K562 (cell line): ENCODE data around the gene PQBP1. TPM values are rescaled to one million over a fixed set of nuclear protein-coding genes. Genes with fewer than 3 reads are reported as not detected.

Experiments used
- ARHGAP35 ChIP-seq: fragments of 450-650 bp; IDR thresholded peaks from 2 replicates; pipeline ENCODE4 v1.6.1; 2018; ENCODE audit not compliant: partially characterized antibody
- CBX8 ChIP-seq: fragments of 200-600 bp; sonication (generic); IDR thresholded peaks from 2 replicates; pipeline ENCODE4 v1.6.1; 2012; ENCODE audit warnings: borderline replicate concordance, mixed run types, low read depth, mild to moderate bottlenecking, moderate library complexity, mixed read lengths, low read length, control low read depth, inconsistent platforms; ENCODE audit not compliant: poor library complexity, severe bottlenecking; ENCODE audit errors: extremely low read depth
- CEBPB ChIP-seq: fragments of 450-650 bp; IDR thresholded peaks from 2 replicates; pipeline ENCODE4 v1.6.1; 2016; ENCODE audit warnings: missing genetic modification characterization, missing compliant biosample characterization
- CREB1 ChIP-seq, 2 experiments: sonication (generic) in 1 of 2; formaldehyde crosslinking in 1 of 2; IDR thresholded peaks; 2 replicates each; pipeline versions ENCODE4 v1.6.1 to v1.8.0; 2012 to 2022; ENCODE audit warnings: inconsistent platforms in 1 of 2, mild to moderate bottlenecking in 1 of 2, missing genetic modification reagents in 1 of 2, moderate library complexity in 1 of 2
- CREM ChIP-seq: IDR thresholded peaks from 2 replicates; pipeline ENCODE4 v1.6.1; 2014; ENCODE audit warnings: antibody characterized with exemption, low read depth
- DMBX1 ChIP-seq: fragments of 250-450 bp; sonication (Bioruptor Pico); IDR thresholded peaks from 2 replicates; pipeline ENCODE4 v1.8.0; 2022; ENCODE audit warnings: inconsistent platforms, mild to moderate bottlenecking, moderate library complexity, borderline replicate concordance
- ETV5 ChIP-seq: sonication (generic); formaldehyde crosslinking; IDR thresholded peaks from 2 replicates; pipeline ENCODE4 v1.4.0; 2020; ENCODE audit warnings: low read depth, mild to moderate bottlenecking, missing genetic modification reagents
- GABPB1 ChIP-seq: sonication (generic); formaldehyde crosslinking; IDR thresholded peaks from 2 replicates; pipeline ENCODE4 v1.8.0; 2022; ENCODE audit warnings: mild to moderate bottlenecking, missing genetic modification reagents
- GABPB2 ChIP-seq: fragments of 250-450 bp; sonication (Bioruptor Pico); conservative IDR thresholded peaks from 2 replicates; pipeline ENCODE4 v1.5.1; 2021; ENCODE audit warnings: mild to moderate bottlenecking
- HCFC1 ChIP-seq: IDR thresholded peaks from 2 replicates; pipeline ENCODE4 v1.6.1; 2012; ENCODE audit warnings: low read depth, low read length, improper control_type of control experiment
- ILK ChIP-seq: fragments of 450-650 bp; IDR thresholded peaks from 2 replicates; pipeline ENCODE4 v1.6.1; 2016; ENCODE audit warnings: missing genetic modification characterization, low read depth, mild to moderate bottlenecking, missing compliant biosample characterization, moderate library complexity, borderline replicate concordance
- KDM4B ChIP-seq, 2 experiments: fragments of 450-650 bp in 1 of 2; sonication (generic) in 1 of 2; IDR thresholded peaks; 2 replicates each; pipeline ENCODE4 v1.6.1; 2016 to 2017; ENCODE audit warnings: borderline replicate concordance in 2 of 2, antibody characterized with exemption in 1 of 2, low read depth in 1 of 2, mild to moderate bottlenecking in 1 of 2
- MBD2 ChIP-seq: sonication (generic); IDR thresholded peaks from 2 replicates; pipeline ENCODE4 v1.6.1; 2016; ENCODE audit warnings: low read depth, borderline replicate concordance
- NCOA2 ChIP-seq, 2 experiments: fragments of 450-650 bp; IDR thresholded peaks; 2 replicates each; pipeline ENCODE4 v1.6.1; 2018; ENCODE audit warnings: mild to moderate bottlenecking in 2 of 2, moderate library complexity in 1 of 2; ENCODE audit not compliant: partially characterized antibody in 2 of 2
- NCOR1 ChIP-seq: fragments of 450-650 bp; IDR thresholded peaks from 2 replicates; pipeline ENCODE4 v1.6.1; 2016; ENCODE audit warnings: mild to moderate bottlenecking, moderate library complexity
- SAP30 ChIP-seq: fragments of 200-600 bp; sonication (generic); IDR thresholded peaks from 2 replicates; pipeline ENCODE4 v1.6.1; 2012; ENCODE audit warnings: borderline replicate concordance, low read depth, mild to moderate bottlenecking, moderate library complexity, low read length, control low read depth, inconsistent platforms; ENCODE audit not compliant: insufficient read depth, poor library complexity, severe bottlenecking
- SREBF1 ChIP-seq: fragments of 150-350 bp; IDR thresholded peaks from 2 replicates; pipeline ENCODE4 v1.6.1; 2014; ENCODE audit warnings: antibody characterized with exemption, low read depth, low read length, borderline replicate concordance
- TCF7L2 ChIP-seq: fragments of 150-350 bp; IDR thresholded peaks from 2 replicates; pipeline ENCODE4 v1.6.1; 2016; ENCODE audit warnings: low read depth, mild to moderate bottlenecking, low read length, moderate library complexity
- XRCC4 ChIP-seq: IDR thresholded peaks from one replicate; pipeline ENCODE4 v1.6.1; 2011; ENCODE audit not compliant: insufficient read depth, insufficient read length; ENCODE audit errors: extremely low read depth
- ZNF124 ChIP-seq: sonication (generic); formaldehyde crosslinking; IDR thresholded peaks from 2 replicates; pipeline ENCODE4 v1.8.1; 2022; ENCODE audit warnings: missing genetic modification reagents
- polyA plus RNA-seq, 8 experiments: library from polyadenylated mRNA; depleted of rRNA in 4 of 8; stranded (reverse) in 5 of 8; unstranded in 3 of 8; fragments of >200 nt; fragmentation: Nextera tagmentation in 2 of 8; fragmentation: Illumina TruSeq in 1 of 8; extraction: Ambion mirVana in 2 of 8; extraction: Trizol in 1 of 8; gene quantifications; 2 replicates each; pipeline versions ENCODE4 v1.2.1 to v1.2.3, GENCODE V29; 2011 to 2014; ENCODE audit warnings: inconsistent platforms in 1 of 8, missing spikeins in 1 of 8
- total RNA-seq, 7 experiments: library from RNA; depleted of rRNA in 6 of 7; stranded (reverse); fragments of >200 nt in 6 of 7; fragmentation: Illumina TruSeq in 2 of 7; extraction: Trizol in 2 of 7; gene quantifications; 2 replicates each; pipeline versions ENCODE4 v1.2.1 to v1.2.3, GENCODE V29; 2011 to 2021; ENCODE audit warnings: low replicate concordance in 1 of 7

Gene PQBP1
- total and polyA plus RNA-seq, 9 of the 15 experiments (the other 6 are each of a cell fraction or from before 2014, with no cell fraction given): 41.3 to 262 (median 112) TPM

GRCh38 chrX:48897157-48897624 is 539 bp upstream of the PQBP1 start (continued):
- TF ChIP-seq MBD2 (peak; percentile 48; the same call in 1 of the 2 replicates), XRCC4 (no peak), ARHGAP35 (no peak), SAP30 (peak; percentile 56), KDM4B (IDR thresholded peaks at IDR 0.05; ENCODE audit: borderline replicate concordance in 2 of 2, low read depth in 1 of 2) (no peak), CBX8 (no peak), ILK (no peak), ZNF124 (no peak), CREB1 (IDR thresholded peaks at IDR 0.05) (peak; percentile 78), CREB1 (CRISPR knock-in tag; IDR thresholded peaks at IDR 0.05) (no peak), GABPB1 (CRISPR knock-in tag) (peak; percentile 66), SREBF1 (peak; percentile 76; the same call in 1 of the 2 replicates), HCFC1 (no peak), DMBX1 (CRISPR knock-in tag) (no peak), NCOR1 (peak; percentile 18; the same call in 1 of the 2 replicates), ETV5 (peak; percentile 71), TCF7L2 (peak; percentile 84), CEBPB (tag) (no peak), NCOA2 (IDR thresholded peaks at IDR 0.05; ENCODE audit: partially characterized antibody in 2 of 2) (no peak), GABPB2 (CRISPR knock-in tag) (no peak), CREM (peak; percentile 88)
